PFSK-1 (cell line): ENCODE results near the gene COCH.

Source experiments
- FOXP2 ChIP-seq: optimal IDR thresholded peaks from 2 replicates; pipeline ENCODE3; 2011; ENCODE audit warnings: borderline replicate concordance, control low read depth, inconsistent platforms; ENCODE audit not compliant: insufficient read depth; ENCODE audit errors: extremely low read length, extremely low read depth
- POLR2AphosphoS5 ChIP-seq: IDR thresholded peaks from 2 replicates; pipeline ENCODE4 v1.6.1; 2012; ENCODE audit warnings: low read depth, mild to moderate bottlenecking, control low read depth, low read length, moderate library complexity
- TAF1 ChIP-seq: IDR thresholded peaks from 2 replicates; pipeline ENCODE4 v1.6.1; 2012; ENCODE audit warnings: low read length, control low read depth, borderline replicate concordance; ENCODE audit not compliant: insufficient read depth
- TF ChIP-seq, protein P1 (sequence below), 2 experiments: IDR thresholded peaks; 2 replicates each; pipeline versions ENCODE4 v1.6.1 to v1.8.0; 2011 to 2012; ENCODE audit warnings: low read depth in 2 of 2, low read length in 2 of 2, control low read depth in 1 of 2, inconsistent platforms in 1 of 2, mild to moderate bottlenecking in 1 of 2, moderate library complexity in 1 of 2; ENCODE audit not compliant: insufficient read depth in 1 of 2

DNA sequence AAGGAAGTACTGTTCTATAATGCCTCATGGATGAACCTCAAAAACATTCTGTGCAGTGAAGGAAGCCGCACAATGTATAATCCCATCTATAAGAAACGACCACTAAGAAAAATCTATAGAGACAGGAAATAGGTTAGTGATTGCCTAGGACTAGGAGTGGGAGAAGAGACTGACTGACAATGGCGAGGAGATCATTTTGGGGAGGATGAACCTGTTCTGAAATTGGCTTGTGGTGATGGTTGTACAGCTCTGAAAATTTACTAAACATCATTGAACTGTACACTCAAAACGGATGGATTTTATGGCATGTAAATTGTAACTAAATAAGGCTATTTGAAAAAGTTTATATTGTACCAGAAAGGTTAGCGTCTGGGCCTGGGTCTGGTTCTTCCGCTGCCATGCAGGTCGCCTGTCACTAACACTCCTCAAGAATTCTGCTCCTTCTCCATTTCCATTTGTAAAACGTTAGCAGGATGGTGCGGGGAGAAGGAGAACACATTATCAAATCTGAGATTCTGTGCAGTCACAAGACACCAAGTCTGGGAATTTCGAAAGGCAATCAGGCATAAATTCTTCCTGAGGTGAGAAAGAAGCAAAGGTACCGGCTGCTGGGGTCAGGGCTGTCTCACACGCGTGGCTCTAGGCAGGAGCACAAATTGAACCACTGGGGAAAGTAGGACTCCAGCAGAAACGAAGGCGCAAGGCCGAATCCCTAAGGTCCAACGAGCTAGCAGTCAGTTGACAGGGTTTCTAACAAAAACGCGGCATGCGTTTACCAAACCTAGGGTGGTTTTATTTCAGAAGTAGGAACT, 845 bp upstream of the COCH start:
- TF ChIP-seq TAF1 = no peak
- no peak for TF ChIP-seq POLR2AphosphoS5
- no peak for TF ChIP-seq FOXP2
- TF ChIP-seq, protein P1, sequence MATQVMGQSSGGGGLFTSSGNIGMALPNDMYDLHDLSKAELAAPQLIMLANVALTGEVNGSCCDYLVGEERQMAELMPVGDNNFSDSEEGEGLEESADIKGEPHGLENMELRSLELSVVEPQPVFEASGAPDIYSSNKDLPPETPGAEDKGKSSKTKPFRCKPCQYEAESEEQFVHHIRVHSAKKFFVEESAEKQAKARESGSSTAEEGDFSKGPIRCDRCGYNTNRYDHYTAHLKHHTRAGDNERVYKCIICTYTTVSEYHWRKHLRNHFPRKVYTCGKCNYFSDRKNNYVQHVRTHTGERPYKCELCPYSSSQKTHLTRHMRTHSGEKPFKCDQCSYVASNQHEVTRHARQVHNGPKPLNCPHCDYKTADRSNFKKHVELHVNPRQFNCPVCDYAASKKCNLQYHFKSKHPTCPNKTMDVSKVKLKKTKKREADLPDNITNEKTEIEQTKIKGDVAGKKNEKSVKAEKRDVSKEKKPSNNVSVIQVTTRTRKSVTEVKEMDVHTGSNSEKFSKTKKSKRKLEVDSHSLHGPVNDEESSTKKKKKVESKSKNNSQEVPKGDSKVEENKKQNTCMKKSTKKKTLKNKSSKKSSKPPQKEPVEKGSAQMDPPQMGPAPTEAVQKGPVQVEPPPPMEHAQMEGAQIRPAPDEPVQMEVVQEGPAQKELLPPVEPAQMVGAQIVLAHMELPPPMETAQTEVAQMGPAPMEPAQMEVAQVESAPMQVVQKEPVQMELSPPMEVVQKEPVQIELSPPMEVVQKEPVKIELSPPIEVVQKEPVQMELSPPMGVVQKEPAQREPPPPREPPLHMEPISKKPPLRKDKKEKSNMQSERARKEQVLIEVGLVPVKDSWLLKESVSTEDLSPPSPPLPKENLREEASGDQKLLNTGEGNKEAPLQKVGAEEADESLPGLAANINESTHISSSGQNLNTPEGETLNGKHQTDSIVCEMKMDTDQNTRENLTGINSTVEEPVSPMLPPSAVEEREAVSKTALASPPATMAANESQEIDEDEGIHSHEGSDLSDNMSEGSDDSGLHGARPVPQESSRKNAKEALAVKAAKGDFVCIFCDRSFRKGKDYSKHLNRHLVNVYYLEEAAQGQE (IDR thresholded peaks at IDR 0.05; ENCODE audit: insufficient read depth in 1 of 2, low read depth in 2 of 2, low read length in 2 of 2) = no peak
